Naive thymus-derived CD8-positive, alpha-beta T cell (primary cell): ENCODE results near the gene BCAR3. TPM values are rescaled to one million over a fixed set of nuclear protein-coding genes. Genes with fewer than 3 reads are reported as not detected.

ENCODE experiments used
- ATAC-seq, 2 donors: fragments of 150-1000 bp; cut with Tn5 transposase in 1 of 2; sonication (Bioruptor Pico), chemical (Tn5 transposase) in 1 of 2; 1 replicate in 1 of 2; 2 replicates in 1 of 2; pipeline ENCODE4 v1.10.0; 2021; ENCODE audit warnings: mild to moderate bottlenecking in 2 of 2, moderate library complexity in 2 of 2
- POLR2A ChIA-PET: fragments of 350-600 bp; sonication (Branson Sonifier 250); formaldehyde crosslinking; loops from one replicate; lab custom pipeline; 2021; ENCODE audit warnings: antibody characterized with exemption; lab: Charles Lee
- DNase-seq, 10 donors: peaks; one replicate each; pipeline versions ENCODE4 v3.0.0 to v3.0.0-alpha.2; 2020 to 2022
- H3K27ac Mint-ChIP-seq, 10 donors: one replicate each; pipeline ENCODE4 v1.8.0; 2020 to 2022; ENCODE audit warnings: mild to moderate bottlenecking in 10 of 10, mixed read lengths in 10 of 10, moderate library complexity in 4 of 10, inconsistent platforms in 1 of 10
- H3K27me3 Mint-ChIP-seq, 5 donors: one replicate each; pipeline ENCODE4 v1.8.0; 2021 to 2022; ENCODE audit warnings: mixed read lengths in 5 of 5
- H3K36me3 Mint-ChIP-seq, 3 donors: one replicate each; pipeline ENCODE4 v1.8.0; 2020 to 2022; ENCODE audit warnings: mixed read lengths in 3 of 3, mild to moderate bottlenecking in 2 of 3, inconsistent platforms in 1 of 3
- H3K4me1 Mint-ChIP-seq, 4 donors: one replicate each; pipeline ENCODE4 v1.8.0; 2021 to 2022; ENCODE audit warnings: mixed read lengths in 4 of 4
- H3K4me3 Mint-ChIP-seq, 10 donors: one replicate each; pipeline ENCODE4 v1.8.0; 2020 to 2022; ENCODE audit warnings: mild to moderate bottlenecking in 10 of 10, mixed read lengths in 10 of 10, moderate library complexity in 6 of 10, inconsistent platforms in 1 of 10
- H3K9me3 Mint-ChIP-seq, 9 donors: one replicate each; pipeline ENCODE4 v1.8.0; 2020 to 2022; ENCODE audit warnings: mixed read lengths in 9 of 9, mild to moderate bottlenecking in 3 of 9, inconsistent platforms in 1 of 9, moderate library complexity in 1 of 9
- polyA plus RNA-seq, 3 donors: library from polyadenylated mRNA; unstranded; fragments of 300-500 nt; fragmentation: Illumina TruSeq; gene quantifications; one replicate each; pipeline ENCODE4 v1.2.3, GENCODE V29; 2021
- total RNA-seq, 8 experiments: library from RNA in 2 of 8; stranded (reverse) in 2 of 8; gene quantifications; one replicate each; pipeline ENCODE4 v1.2.3 and lab custom pipeline; 2021 to 2026

Gene BCAR3
- total and polyA plus RNA-seq, 5 experiments from 2014 or later, result 0.28 to 1.3 (median 0.66) TPM

GRCh38 chr1:93526431-93526830 lies 155.2 kb downstream of the BCAR3 start:
- no peak overlapping the region for H3K4me3 Mint-ChIP-seq
- ATAC-seq, result no peak
- DNase-seq, result no peak
- H3K27ac Mint-ChIP-seq, result no peak overlapping the region
- peaks cover 0 to 2% (median 0%) of the 10 kb centered on the region in 3 donors for H3K36me3 Mint-ChIP-seq
- no peaks in the 10 kb centered on the region for H3K4me1 Mint-ChIP-seq
- POLR2A ChIA-PET, result no interaction called here
- H3K9me3 Mint-ChIP-seq, result peaks cover 0 to 3% (median 0%) of the 10 kb centered on the region in 9 donors
- peaks cover 0 to 6% (median 2%) of the 10 kb centered on the region in 5 donors for H3K27me3 Mint-ChIP-seq

- Mint-ChIP-seq H3K27ac (no peak overlapping the region), H3K36me3 (peaks cover 0 to 2% (median 0%) of the 10 kb centered on the region in 3 donors), H3K4me3 (no peak overlapping the region), H3K27me3 (peaks cover 0 to 6% (median 2%) of the 10 kb centered on the region in 5 donors), H3K9me3 (peaks cover 0 to 3% (median 0%) of the 10 kb centered on the region in 9 donors), H3K4me1 (no peaks in the 10 kb centered on the region)
- POLR2A ChIA-PET, result no interaction called here
- ATAC-seq (no peak), DNase-seq (no peak)
These were observed 156.2 kb downstream of the BCAR3 start for GRCh38 chr1:93525431-93525830.

- no peak for DNase-seq
- no peaks in the 10 kb centered on the region for H3K4me1 Mint-ChIP-seq
- ATAC-seq, result no peak
- H3K27ac Mint-ChIP-seq, result no peak overlapping the region
- peaks cover 0 to 3% (median 0%) of the 10 kb centered on the region in 5 donors for H3K27me3 Mint-ChIP-seq
- H3K4me3 Mint-ChIP-seq, result no peak overlapping the region
- H3K36me3 Mint-ChIP-seq, result peaks cover 0 to 2% (median 0%) of the 10 kb centered on the region in 3 donors
- peaks cover 0 to 3% (median 0%) of the 10 kb centered on the region in 9 donors for H3K9me3 Mint-ChIP-seq
- POLR2A ChIA-PET, result no interaction called here
These were observed 158.9 kb downstream of the BCAR3 start for GRCh38 chr1:93522721-93523120.

GRCh38 chr1:93521618-93522017 lies 160.0 kb downstream of the BCAR3 start:
- POLR2A ChIA-PET, result no interaction called here

GRCh38 chr1:93519199-93519829 lies 162.3 kb downstream of the BCAR3 start:
- H3K36me3 Mint-ChIP-seq, result no peaks in the 10 kb centered on the region
- H3K9me3 Mint-ChIP-seq, result peaks cover 0 to 5% (median 0%) of the 10 kb centered on the region in 9 donors
- H3K27ac Mint-ChIP-seq, result no peak overlapping the region
- H3K4me1 Mint-ChIP-seq, result no peaks in the 10 kb centered on the region
- no peak for DNase-seq
- no peak overlapping the region for H3K4me3 Mint-ChIP-seq
- POLR2A ChIA-PET, result no interaction called here
- peaks cover 0 to 3% (median 0%) of the 10 kb centered on the region in 5 donors for H3K27me3 Mint-ChIP-seq
- no peak for ATAC-seq

More at GRCh38 chr1:93521618-93522017, 160.0 kb downstream of the BCAR3 start:
- no peak overlapping the region for H3K27ac Mint-ChIP-seq
- peaks cover 0 to 3% (median 0%) of the 10 kb centered on the region in 5 donors for H3K27me3 Mint-ChIP-seq
- DNase-seq, result no peak
- no peak overlapping the region for H3K4me3 Mint-ChIP-seq
- peaks cover 0 to 3% (median 0%) of the 10 kb centered on the region in 9 donors for H3K9me3 Mint-ChIP-seq
- H3K4me1 Mint-ChIP-seq, result no peaks in the 10 kb centered on the region
- ATAC-seq, result no peak
- H3K36me3 Mint-ChIP-seq, result peaks cover 0 to 2% (median 0%) of the 10 kb centered on the region in 3 donors

GRCh38 chr1:93518516-93518915 lies 163.1 kb downstream of the BCAR3 start:
- Mint-ChIP-seq H3K4me1 (no peaks in the 10 kb centered on the region), H3K9me3 (peaks cover 0 to 6% (median 0%) of the 10 kb centered on the region in 9 donors), H3K36me3 (no peaks in the 10 kb centered on the region), H3K4me3 (no peak overlapping the region), H3K27ac (no peak overlapping the region), H3K27me3 (peaks cover 0 to 3% (median 0%) of the 10 kb centered on the region in 5 donors)
- ATAC-seq (no peak), DNase-seq (no peak)
- POLR2A ChIA-PET, result no interaction called here

GRCh38 chr1:93516164-93516563 lies 165.5 kb downstream of the BCAR3 start:
- Mint-ChIP-seq H3K4me3 (no peak overlapping the region), H3K36me3 (no peaks in the 10 kb centered on the region), H3K27ac (no peak overlapping the region), H3K4me1 (no peaks in the 10 kb centered on the region), H3K27me3 (peaks cover 0 to 3% (median 0%) of the 10 kb centered on the region in 5 donors), H3K9me3 (peaks cover 0 to 6% (median 0%) of the 10 kb centered on the region in 9 donors)
- ATAC-seq, result no peak
- DNase-seq, result no peak
- POLR2A ChIA-PET, result no interaction called here

Other genes starting within 250 kb of the BCAR3 start
- gene FNBP1L, start 233.7 kb downstream of the BCAR3 start, total RNA-seq, result 1 to 10 TPM in 1 of 2 experiments, under 1 TPM in 1; 0.69 to 1.5 TPM
- gene FNBP1L, start 233.7 kb downstream of the BCAR3 start, polyA plus RNA-seq, result under 1 TPM; 0.16 to 0.79 (median 0.16) TPM
- gene DNTTIP2, start 197.4 kb upstream of the BCAR3 start, total RNA-seq, result 10 to 100 TPM; 74.2 to 87.6 TPM
- gene DNTTIP2, start 197.4 kb upstream of the BCAR3 start, polyA plus RNA-seq, result 10 to 100 TPM; 68.8 to 72.9 (median 70.9) TPM
- 10 to 100 TPM; 18.5 to 19.3 TPM for gene GCLM, start 227.6 kb upstream of the BCAR3 start, total RNA-seq
- 10 to 100 TPM; 11.3 to 18.2 (median 14.2) TPM for gene GCLM, start 227.6 kb upstream of the BCAR3 start, polyA plus RNA-seq